Cardiac muscle cell (in vitro differentiated cells and primary cell): Measurements from ENCODE around the gene LRIG3. TPM values are rescaled to one million over a fixed set of nuclear protein-coding genes. Genes with fewer than 3 reads are reported as not detected.

Experiments
- DNase-seq, 2 donors: peaks; one replicate each; pipeline versions ENCODE4 v3.0.0 to v3.0.0-alpha.2; 2010 to 2017; ENCODE audit warnings: low read depth in 1 of 2, low spot score in 1 of 2
- H3K27ac ChIP-seq: fragments of 200-600 bp; sonication (generic); 2 replicates; pipeline ENCODE4 v1.5.1; 2016
- H3K27me3 ChIP-seq: fragments of 200-600 bp; sonication (generic); 2 replicates; pipeline ENCODE4 v1.6.0; 2016; ENCODE audit warnings: control low read depth
- H3K36me3 ChIP-seq: fragments of 200-600 bp; sonication (generic); 2 replicates; pipeline ENCODE4 v1.5.1; 2016; ENCODE audit warnings: control low read depth
- H3K4me1 ChIP-seq: fragments of 200-600 bp; sonication (generic); 2 replicates; pipeline ENCODE4 v1.8.1; 2017; ENCODE audit warnings: low read depth, mild to moderate bottlenecking, mixed run types
- H3K4me3 ChIP-seq: fragments of 200-600 bp; sonication (generic); 2 replicates; pipeline ENCODE4 v1.5.1; 2016; ENCODE audit warnings: mild to moderate bottlenecking
- H3K9me3 ChIP-seq: fragments of 200-600 bp; sonication (generic); 2 replicates; pipeline ENCODE4 v1.5.1; 2017; ENCODE audit warnings: low read depth, mild to moderate bottlenecking, control low read depth
- polyA plus RNA-seq: library from polyadenylated mRNA; unstranded; fragments of >200 nt; fragmentation: Nextera tagmentation; extraction: Ambion mirVana; gene quantifications from 2 replicates; pipeline ENCODE4 v1.2.1, GENCODE V29; 2016
- total RNA-seq: library from RNA; depleted of rRNA; stranded (reverse); fragments of >200 nt; gene quantifications from 2 replicates; pipeline ENCODE4 v1.2.3, GENCODE V29; 2016
- TF ChIP-seq, protein P1 (sequence below): IDR thresholded peaks from 2 replicates; pipeline ENCODE4 v1.5.1; 2012; ENCODE audit warnings: low read depth, mild to moderate bottlenecking, low read length

The LRIG3 gene
- total and polyA plus RNA-seq, 2 experiments from 2014 or later: 8.5 to 24.2 TPM

GRCh38 chr12:58924652-58925051 lies 4.3 kb upstream of the LRIG3 start:
- DNase-seq: no peak
- Histone ChIP-seq H3K36me3 (no peaks in the 10 kb centered on the region), H3K9me3 (no peaks in the 10 kb centered on the region), H3K27me3 (peaks cover 15% of the 10 kb centered on the region), H3K27ac (no peak overlapping the region), H3K4me3 (no peak overlapping the region), H3K4me1 (peaks cover 26% of the 10 kb centered on the region)
- TF ChIP-seq, protein P1, sequence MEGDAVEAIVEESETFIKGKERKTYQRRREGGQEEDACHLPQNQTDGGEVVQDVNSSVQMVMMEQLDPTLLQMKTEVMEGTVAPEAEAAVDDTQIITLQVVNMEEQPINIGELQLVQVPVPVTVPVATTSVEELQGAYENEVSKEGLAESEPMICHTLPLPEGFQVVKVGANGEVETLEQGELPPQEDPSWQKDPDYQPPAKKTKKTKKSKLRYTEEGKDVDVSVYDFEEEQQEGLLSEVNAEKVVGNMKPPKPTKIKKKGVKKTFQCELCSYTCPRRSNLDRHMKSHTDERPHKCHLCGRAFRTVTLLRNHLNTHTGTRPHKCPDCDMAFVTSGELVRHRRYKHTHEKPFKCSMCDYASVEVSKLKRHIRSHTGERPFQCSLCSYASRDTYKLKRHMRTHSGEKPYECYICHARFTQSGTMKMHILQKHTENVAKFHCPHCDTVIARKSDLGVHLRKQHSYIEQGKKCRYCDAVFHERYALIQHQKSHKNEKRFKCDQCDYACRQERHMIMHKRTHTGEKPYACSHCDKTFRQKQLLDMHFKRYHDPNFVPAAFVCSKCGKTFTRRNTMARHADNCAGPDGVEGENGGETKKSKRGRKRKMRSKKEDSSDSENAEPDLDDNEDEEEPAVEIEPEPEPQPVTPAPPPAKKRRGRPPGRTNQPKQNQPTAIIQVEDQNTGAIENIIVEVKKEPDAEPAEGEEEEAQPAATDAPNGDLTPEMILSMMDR: no peak

GRCh38 chr12:58923781-58924180 lies 3.5 kb upstream of the LRIG3 start:
- no peaks in the 10 kb centered on the region for H3K9me3 ChIP-seq
- no peak overlapping the region for H3K4me3 ChIP-seq

GRCh38 chr12:58922849-58923248 lies 2.5 kb upstream of the LRIG3 start:
- no peaks in the 10 kb centered on the region for H3K9me3 ChIP-seq
- H3K4me1 ChIP-seq: peaks cover 30% of the 10 kb centered on the region
- peak in 1 of 2 donors; percentile 54 for DNase-seq
- no peak overlapping the region for H3K27ac ChIP-seq
- H3K4me3 ChIP-seq: no peak overlapping the region
- no peaks in the 10 kb centered on the region for H3K36me3 ChIP-seq
- TF ChIP-seq, protein P1: no peak
- H3K27me3 ChIP-seq: no peaks in the 10 kb centered on the region

More at GRCh38 chr12:58923781-58924180, 3.5 kb upstream of the LRIG3 start:
- H3K27me3 ChIP-seq: peaks cover 9% of the 10 kb centered on the region
- no peaks in the 10 kb centered on the region for H3K36me3 ChIP-seq
- H3K4me1 ChIP-seq: peaks cover 26% of the 10 kb centered on the region
- DNase-seq: no peak
- H3K27ac ChIP-seq: no peak overlapping the region
- TF ChIP-seq, protein P1: no peak

- Histone ChIP-seq H3K9me3 (no peaks in the 10 kb centered on the region), H3K27me3 (no peaks in the 10 kb centered on the region), H3K27ac (peak overlapping the region; percentile 86), H3K4me3 (peak overlapping the region; percentile 61), H3K4me1 (peaks cover 43% of the 10 kb centered on the region), H3K36me3 (no peaks in the 10 kb centered on the region)
- TF ChIP-seq, protein P1: no peak
- no peak for DNase-seq
Measured at GRCh38 chr12:58920961-58921861, 907 bp upstream of the LRIG3 start.

DNA sequence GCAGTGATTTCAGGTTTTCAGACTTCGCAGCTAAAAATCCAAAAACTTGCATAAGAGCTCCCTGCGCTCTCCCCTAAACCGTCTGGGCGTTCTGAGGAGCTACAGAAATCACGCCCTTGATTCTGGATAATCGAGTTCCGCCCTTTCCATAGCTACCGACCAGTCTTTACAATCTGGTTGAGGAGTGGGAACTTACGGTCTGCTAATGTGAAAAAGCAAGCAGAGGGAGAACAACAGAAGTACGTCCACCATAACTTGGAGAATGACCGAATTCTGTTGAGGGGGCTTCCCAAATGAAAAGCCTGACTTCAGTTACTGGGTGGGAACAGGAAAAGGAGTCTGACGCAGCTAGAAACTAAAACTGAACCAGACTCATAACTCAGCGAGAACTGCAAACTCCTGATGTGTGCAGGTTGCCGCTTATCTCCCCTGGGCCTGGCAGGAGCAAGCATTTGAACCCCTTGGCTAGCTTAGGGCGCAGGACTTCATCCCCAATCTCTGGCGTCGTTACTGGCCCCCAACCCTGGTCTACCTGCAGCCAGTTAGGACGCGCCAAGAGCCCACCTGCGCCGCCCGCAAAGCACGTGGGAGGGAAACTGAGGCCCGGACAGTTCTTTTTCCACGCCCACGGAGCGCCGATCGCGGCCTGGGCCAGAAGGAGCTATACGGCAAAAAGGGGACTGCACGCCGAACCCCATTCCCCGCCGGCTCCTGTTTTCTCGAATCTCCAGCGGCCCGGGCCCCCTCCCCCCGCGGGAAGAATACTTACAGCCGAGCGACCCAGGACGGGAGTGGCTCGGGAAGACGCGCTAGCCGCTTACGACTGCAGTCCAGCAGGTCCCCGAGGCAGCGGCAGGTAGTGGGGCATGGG lies 838 bp downstream of the LRIG3 start:
- DNase-seq: peak; percentile 40 to 51
- Histone ChIP-seq H3K36me3 (no peaks in the 10 kb centered on the region), H3K27me3 (no peaks in the 10 kb centered on the region), H3K9me3 (no peaks in the 10 kb centered on the region), H3K27ac (peak overlapping the region; percentile 86), H3K4me3 (peak overlapping the region; percentile 61), H3K4me1 (peaks cover 43% of the 10 kb centered on the region)
- TF ChIP-seq, protein P1: no peak
